Mucosa of rectum (tissue), 2 donors: ENCODE results near the gene OR1K1.

Source experiments
- H3K27ac ChIP-seq, 2 donors: one replicate each; pipeline ENCODE4 v1.7.0; 2013; ENCODE audit warnings: inconsistent platforms in 2 of 2, low read depth in 2 of 2, low read length in 2 of 2
- H3K27me3 ChIP-seq, 2 donors: one replicate each; pipeline ENCODE4 v1.7.0; 2013; ENCODE audit warnings: low read length in 2 of 2; ENCODE audit not compliant: control insufficient read depth in 2 of 2, insufficient read depth in 2 of 2
- H3K36me3 ChIP-seq, 2 donors: one replicate each; pipeline ENCODE4 v1.7.0; 2013; ENCODE audit warnings: low read length in 2 of 2; ENCODE audit not compliant: control insufficient read depth in 2 of 2, insufficient read depth in 2 of 2
- H3K4me1 ChIP-seq, 2 donors: one replicate each; pipeline ENCODE4 v1.7.0; 2013; ENCODE audit warnings: low read length in 2 of 2, mild to moderate bottlenecking in 1 of 2; ENCODE audit not compliant: control insufficient read depth in 2 of 2, insufficient read depth in 2 of 2
- H3K4me3 ChIP-seq, 2 donors: one replicate each; pipeline ENCODE4 v1.7.0; 2013; ENCODE audit warnings: low read length in 2 of 2
- H3K9ac ChIP-seq, 2 donors: one replicate each; pipeline ENCODE4 v1.7.0; 2013; ENCODE audit warnings: low read length in 2 of 2, low read depth in 1 of 2, mild to moderate bottlenecking in 1 of 2
- H3K9me3 ChIP-seq, 2 donors: one replicate each; pipeline ENCODE4 v1.7.0; 2013; ENCODE audit warnings: low read length in 2 of 2; ENCODE audit not compliant: control insufficient read depth in 2 of 2
- donor health status: healthy.
- donor health status: Normal muscosa, but diverticular disease.

Gene OR1K1

GRCh38 chr9:122812736-122813135 lies 12.8 kb downstream of the OR1K1 start:
- Histone ChIP-seq H3K27ac (no peak overlapping the region), H3K9me3 (no peaks in the 10 kb centered on the region), H3K27me3 (no peaks in the 10 kb centered on the region), H3K36me3 (peaks cover 7% of the 10 kb centered on the region in 2 donors), H3K9ac (no peak overlapping the region), H3K4me1 (peaks cover 0 to 5% of the 10 kb centered on the region in 2 donors), H3K4me3 (no peak overlapping the region)

GRCh38 chr9:122814545-122814944 lies 14.6 kb downstream of the OR1K1 start:
- no peak overlapping the region for H3K9ac ChIP-seq
- no peak overlapping the region for H3K27ac ChIP-seq
- no peak overlapping the region for H3K4me3 ChIP-seq
- peaks cover 0 to 5% of the 10 kb centered on the region in 2 donors for H3K4me1 ChIP-seq
- no peaks in the 10 kb centered on the region for H3K9me3 ChIP-seq
- no peaks in the 10 kb centered on the region for H3K27me3 ChIP-seq
- peaks cover 7 to 9% of the 10 kb centered on the region in 2 donors for H3K36me3 ChIP-seq

GRCh38 chr9:122815544-122815943 lies 15.6 kb downstream of the OR1K1 start:
- H3K9me3 ChIP-seq: no peaks in the 10 kb centered on the region
- peaks cover 12% of the 10 kb centered on the region in 2 donors for H3K36me3 ChIP-seq
- no peak overlapping the region for H3K27ac ChIP-seq
- H3K4me1 ChIP-seq: peaks cover 0 to 2% of the 10 kb centered on the region in 2 donors
- H3K27me3 ChIP-seq: no peaks in the 10 kb centered on the region
- peak overlapping the region in 1 of 2 donors; percentile 13 for H3K4me3 ChIP-seq
- no peak overlapping the region for H3K9ac ChIP-seq

GRCh38 chr9:122816163-122816867 lies 16.4 kb downstream of the OR1K1 start:
- H3K9ac ChIP-seq: no peak overlapping the region
- peak overlapping the region in 1 of 2 donors; percentile 16 for H3K27ac ChIP-seq
- H3K4me1 ChIP-seq: peaks cover 0 to 2% of the 10 kb centered on the region in 2 donors

GRCh38 chr9:122819326-122819725 lies 19.4 kb downstream of the OR1K1 start:
- Histone ChIP-seq H3K27me3 (no peaks in the 10 kb centered on the region), H3K27ac (no peak overlapping the region), H3K36me3 (peaks cover 27 to 32% of the 10 kb centered on the region in 2 donors), H3K4me1 (peaks cover 0 to 2% of the 10 kb centered on the region in 2 donors), H3K4me3 (no peak overlapping the region), H3K9me3 (no peaks in the 10 kb centered on the region), H3K9ac (no peak overlapping the region)

More at GRCh38 chr9:122816163-122816867, 16.4 kb downstream of the OR1K1 start:
- Histone ChIP-seq H3K4me3 (peak overlapping the region in 1 of 2 donors; percentile 13), H3K9me3 (no peaks in the 10 kb centered on the region), H3K36me3 (peaks cover 12% of the 10 kb centered on the region in 2 donors), H3K27me3 (no peaks in the 10 kb centered on the region)

- Histone ChIP-seq H3K9ac (no peak overlapping the region), H3K36me3 (peaks cover 27 to 30% of the 10 kb centered on the region in 2 donors), H3K4me3 (no peak overlapping the region), H3K4me1 (peaks cover 0 to 2% of the 10 kb centered on the region in 2 donors), H3K27me3 (no peaks in the 10 kb centered on the region), H3K9me3 (no peaks in the 10 kb centered on the region), H3K27ac (no peak overlapping the region)
Measured at GRCh38 chr9:122819791-122820489, 20.0 kb downstream of the OR1K1 start.

GRCh38 chr9:122820490-122820845 lies 20.5 kb downstream of the OR1K1 start:
- no peak overlapping the region for H3K9ac ChIP-seq
- no peak overlapping the region for H3K4me3 ChIP-seq
- H3K9me3 ChIP-seq: no peaks in the 10 kb centered on the region
- H3K27me3 ChIP-seq: no peaks in the 10 kb centered on the region
- H3K27ac ChIP-seq: no peak overlapping the region
- H3K4me1 ChIP-seq: peaks cover 0 to 2% of the 10 kb centered on the region in 2 donors
- peaks cover 27 to 30% of the 10 kb centered on the region in 2 donors for H3K36me3 ChIP-seq

GRCh38 chr9:122821278-122821943 lies 21.5 kb downstream of the OR1K1 start:
- peaks cover 30% of the 10 kb centered on the region in 2 donors for H3K36me3 ChIP-seq
- no peaks in the 10 kb centered on the region for H3K9me3 ChIP-seq
- no peak overlapping the region for H3K27ac ChIP-seq
- H3K27me3 ChIP-seq: no peaks in the 10 kb centered on the region
- H3K9ac ChIP-seq: no peak overlapping the region
- H3K4me1 ChIP-seq: peaks cover 0 to 2% of the 10 kb centered on the region in 2 donors
- no peak overlapping the region for H3K4me3 ChIP-seq

GRCh38 chr9:122822056-122822455 lies 22.1 kb downstream of the OR1K1 start:
- Histone ChIP-seq H3K9ac (no peak overlapping the region), H3K27me3 (no peaks in the 10 kb centered on the region), H3K4me3 (no peak overlapping the region), H3K27ac (no peak overlapping the region), H3K9me3 (no peaks in the 10 kb centered on the region), H3K36me3 (peaks cover 26 to 31% of the 10 kb centered on the region in 2 donors), H3K4me1 (peaks cover 2 to 5% of the 10 kb centered on the region in 2 donors)

GRCh38 chr9:122822938-122823337 lies 23.0 kb downstream of the OR1K1 start:
- Histone ChIP-seq H3K27me3 (no peaks in the 10 kb centered on the region), H3K9ac (no peak overlapping the region), H3K9me3 (no peaks in the 10 kb centered on the region), H3K36me3 (peaks cover 25 to 26% of the 10 kb centered on the region in 2 donors), H3K4me3 (no peak overlapping the region), H3K4me1 (peaks cover 6 to 9% of the 10 kb centered on the region in 2 donors), H3K27ac (no peak overlapping the region)
